ENCODE data around the gene PTPN3. TPM values are rescaled to one million over a fixed set of nuclear protein-coding genes. Genes with fewer than 3 reads are reported as not detected.

PTPN3 gene
- total and polyA plus RNA-seq, 2 donors (not counting 1 experiment from before 2014, with no cell fraction given), result not detected

GRCh38 chr9:109421026-109421970 is 76.8 kb downstream of the PTPN3 start:
- no peak overlapping the region for H3K27ac Mint-ChIP-seq
- CTCF ChIA-PET, result interaction anchor here (0.5 to 1.7 kb wide), 2 partner anchors 10 to 98 kb away, joined by 3 to 5 read pairs; no protein-coding TSS in a partner anchor
- intact Hi-C loops (cut with micrococcal nuclease), result no loop called here

More at GRCh38 chr9:109421026-109421970, 76.8 kb downstream of the PTPN3 start:
- Histone ChIP-seq H2AFZ (ENCODE audit: insufficient read depth, low read depth, low read length, poor library complexity, severe bottlenecking) (no peak overlapping the region), H4K20me1 (ENCODE audit: control insufficient read depth, insufficient read depth, low read length, poor library complexity, severe bottlenecking) (no peaks in the 10 kb centered on the region), H3K79me2 (ENCODE audit: control insufficient read depth, insufficient read depth, low read length) (no peaks in the 10 kb centered on the region), H3K4me1 (ENCODE audit: control insufficient read depth in 2 of 2, insufficient read depth in 2 of 2, low read length in 2 of 2) (peaks cover 5 to 24% of the 10 kb centered on the region in 2 donors), H3K27me3 (replicated peaks in 1 of 4; ENCODE audit: control extremely low read depth in 1 of 4, control insufficient read depth in 3 of 4, insufficient read depth in 4 of 4, low read length in 3 of 4) (peaks cover 0 to 2% (median 0%) of the 10 kb centered on the region in 4 experiments), H3K9me3 (ENCODE audit: control extremely low read depth in 1 of 3, control insufficient read depth in 2 of 3, insufficient read depth in 1 of 3, low read length in 2 of 3) (no peaks in the 10 kb centered on the region), H3K4me2 (replicated peaks; ENCODE audit: low read depth, low read length, poor library complexity, severe bottlenecking) (no peak overlapping the region), H3K4me3 (ENCODE audit: control extremely low read depth in 1 of 5, extremely low read depth in 1 of 5, insufficient read depth in 1 of 5, low read depth in 2 of 5, low read length in 4 of 5) (no peak overlapping the region), H3K9ac (ENCODE audit: low read length) (no peak overlapping the region), H3K27ac (ENCODE audit: low read length in 2 of 2) (no peak overlapping the region), H3K36me3 (replicated peaks in 1 of 2; ENCODE audit: control extremely low read depth in 1 of 2, control insufficient read depth in 1 of 2, extremely low read depth in 1 of 2, insufficient read depth in 2 of 2, low read length in 1 of 2) (no peaks in the 10 kb centered on the region)
- ATAC-seq (ENCODE audit: low read depth) (no peak), DNase-seq (no peak)
- POLR2A ChIA-PET, result no interaction called here
- Mint-ChIP-seq H3K27me3 (peaks cover 15% of the 10 kb centered on the region), H3K4me3 (no peak overlapping the region), H3K9me3 (ENCODE audit: insufficient read depth) (no peaks in the 10 kb centered on the region), H3K4me1 (peaks cover 32% of the 10 kb centered on the region)
- WGBS (ENCODE audit: insufficient coverage), result 85% methylated on average over 8 of the region's 13 CpGs
- TF ChIP-seq CTCF (IDR thresholded peaks at IDR 0.05) (no peak), EZH2 (IDR thresholded peaks at IDR 0.05; ENCODE audit: borderline replicate concordance, insufficient read depth, low read depth, low read length, poor library complexity, severe bottlenecking) (no peak)

All from B cell (primary cell).